PC-3 (cell line): Measurements from ENCODE around the gene FAM50B.

Experiments
- EZH2 ChIP-seq: fragments of 300-600 bp; sonication (generic); IDR thresholded peaks from one replicate; pipeline ENCODE4 v1.6.1; 2017; ENCODE audit warnings: antibody characterized with exemption, mild to moderate bottlenecking, low read length; ENCODE audit not compliant: unreplicated experiment
- TF ChIP-seq, protein P1 (sequence below): fragments of 300-600 bp; sonication (generic); conservative IDR thresholded peaks from 2 replicates; pipeline ENCODE4 v1.5.1; 2017; ENCODE audit warnings: antibody characterized with exemption, low read depth, mild to moderate bottlenecking, low read length

DNA sequence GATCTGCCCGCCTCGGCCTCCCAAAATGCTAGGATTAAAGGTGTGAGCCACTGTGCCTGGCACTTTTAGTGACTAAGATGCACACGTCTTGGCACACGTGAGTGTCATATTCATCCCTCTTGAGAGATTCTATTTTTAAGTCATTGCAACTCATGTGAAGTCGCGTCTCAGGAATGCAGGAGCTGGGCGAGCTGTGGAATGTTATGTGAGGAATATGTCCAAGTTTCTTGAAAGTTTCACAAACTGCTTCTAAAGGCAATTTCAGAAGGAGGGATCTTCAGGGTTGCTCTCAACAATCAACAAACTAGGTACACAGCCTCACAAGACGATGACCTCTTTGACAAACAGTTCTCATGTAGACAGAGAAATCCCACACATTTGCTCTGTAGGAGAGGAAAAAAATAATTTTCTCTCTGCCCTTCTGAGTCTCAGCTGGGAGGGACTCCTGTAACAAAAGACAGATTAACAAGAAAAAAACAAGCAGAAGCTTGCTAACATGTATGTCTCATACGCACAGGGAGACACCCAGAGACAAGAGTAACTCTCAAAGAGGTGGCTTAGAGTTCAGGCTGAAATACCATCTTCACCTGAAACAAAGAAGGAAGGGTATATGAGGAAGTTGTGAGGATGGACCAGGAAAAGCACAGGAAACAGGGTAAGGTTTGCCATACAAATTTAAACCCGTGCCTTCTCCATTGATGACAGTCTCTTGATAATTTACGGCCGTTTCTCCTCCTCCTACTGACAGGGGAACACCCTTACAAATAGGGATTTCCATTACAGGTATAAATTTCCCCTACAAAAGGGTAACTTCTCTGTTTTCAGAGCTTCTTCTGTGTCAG is 45.3 kb upstream of the FAM50B start:
- TF ChIP-seq, protein P1, sequence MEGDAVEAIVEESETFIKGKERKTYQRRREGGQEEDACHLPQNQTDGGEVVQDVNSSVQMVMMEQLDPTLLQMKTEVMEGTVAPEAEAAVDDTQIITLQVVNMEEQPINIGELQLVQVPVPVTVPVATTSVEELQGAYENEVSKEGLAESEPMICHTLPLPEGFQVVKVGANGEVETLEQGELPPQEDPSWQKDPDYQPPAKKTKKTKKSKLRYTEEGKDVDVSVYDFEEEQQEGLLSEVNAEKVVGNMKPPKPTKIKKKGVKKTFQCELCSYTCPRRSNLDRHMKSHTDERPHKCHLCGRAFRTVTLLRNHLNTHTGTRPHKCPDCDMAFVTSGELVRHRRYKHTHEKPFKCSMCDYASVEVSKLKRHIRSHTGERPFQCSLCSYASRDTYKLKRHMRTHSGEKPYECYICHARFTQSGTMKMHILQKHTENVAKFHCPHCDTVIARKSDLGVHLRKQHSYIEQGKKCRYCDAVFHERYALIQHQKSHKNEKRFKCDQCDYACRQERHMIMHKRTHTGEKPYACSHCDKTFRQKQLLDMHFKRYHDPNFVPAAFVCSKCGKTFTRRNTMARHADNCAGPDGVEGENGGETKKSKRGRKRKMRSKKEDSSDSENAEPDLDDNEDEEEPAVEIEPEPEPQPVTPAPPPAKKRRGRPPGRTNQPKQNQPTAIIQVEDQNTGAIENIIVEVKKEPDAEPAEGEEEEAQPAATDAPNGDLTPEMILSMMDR = no peak
- TF ChIP-seq EZH2 = no peak
